Liver (tissue), 3 donors: ENCODE data around the gene C2orf76.

Source experiments
- CTCF ChIP-seq: fragments of 150-350 bp; IDR thresholded peaks from 2 replicates; pipeline ENCODE4 v1.5.1; 2017; ENCODE audit warnings: improper control_type of control experiment, low read depth, low read length; ENCODE audit not compliant: missing input control
- EGR1 ChIP-seq, 2 donors: IDR thresholded peaks; 2 replicates each; pipeline ENCODE4 v1.6.1; 2016 to 2018; ENCODE audit warnings: antibody characterized with exemption in 2 of 2, low read depth in 2 of 2
- FOXA1 ChIP-seq: IDR thresholded peaks from 2 replicates; pipeline ENCODE4 v1.6.1; 2016; ENCODE audit warnings: antibody characterized with exemption
- GABPA ChIP-seq, 2 donors: IDR thresholded peaks in 1 of 2; conservative IDR thresholded peaks in 1 of 2; 2 replicates each; pipeline ENCODE4 v1.6.1; 2016; ENCODE audit warnings: antibody characterized with exemption in 2 of 2, mild to moderate bottlenecking in 1 of 2, moderate library complexity in 1 of 2
- JUND ChIP-seq, 2 donors: IDR thresholded peaks; 2 replicates each; pipeline ENCODE4 v1.6.1; 2016; ENCODE audit warnings: antibody characterized with exemption in 2 of 2
- RAD21 ChIP-seq, 2 donors: IDR thresholded peaks; 2 replicates each; pipeline ENCODE4 v1.6.1; 2016; ENCODE audit warnings: antibody characterized with exemption in 2 of 2, mild to moderate bottlenecking in 2 of 2
- REST ChIP-seq: IDR thresholded peaks from 2 replicates; pipeline ENCODE4 v1.6.1; 2016; ENCODE audit warnings: antibody characterized with exemption, mild to moderate bottlenecking
- RXRA ChIP-seq, 2 donors: IDR thresholded peaks; 2 replicates each; pipeline ENCODE4 v1.6.1; 2017 to 2018; ENCODE audit warnings: antibody characterized with exemption in 2 of 2, mild to moderate bottlenecking in 1 of 2
- TAF1 ChIP-seq: conservative IDR thresholded peaks from 2 replicates; pipeline ENCODE4 v1.6.1; 2016; ENCODE audit warnings: antibody characterized with exemption, mild to moderate bottlenecking
- TF ChIP-seq, protein P1 (sequence below): IDR thresholded peaks from 2 replicates; pipeline ENCODE4 v1.6.1; 2016; ENCODE audit warnings: antibody characterized with exemption
- donor health status: healthy.
- donor health status: healthy.

DNA sequence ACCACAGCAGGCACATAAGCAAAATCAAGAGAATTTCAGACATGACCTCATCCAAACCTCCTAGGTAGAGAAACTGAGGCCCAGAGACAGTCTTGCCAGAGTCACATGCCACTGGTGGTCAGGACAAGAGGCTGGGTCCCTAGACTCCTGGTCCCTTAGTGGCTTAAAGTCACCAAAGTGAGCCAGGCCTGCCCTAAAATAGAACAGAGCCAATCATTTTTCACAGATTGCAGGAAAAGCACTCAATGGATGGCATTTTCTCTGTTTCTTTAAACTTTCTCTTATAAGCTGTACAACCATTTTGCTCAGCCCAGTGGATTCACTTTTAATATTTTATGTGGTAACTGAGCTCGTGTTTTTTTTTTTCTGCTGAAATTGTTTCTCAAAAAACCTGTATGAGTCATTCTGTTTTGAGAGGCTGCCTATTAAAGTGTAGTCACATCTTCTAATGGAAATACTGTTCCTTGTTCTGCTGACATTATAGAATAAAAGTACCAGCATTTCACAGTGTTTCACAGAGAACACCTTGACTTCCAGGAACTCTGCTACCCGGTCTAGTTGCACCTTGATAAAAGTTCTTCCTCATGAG, 113.4 kb downstream of the C2orf76 start:
- no peak for TF ChIP-seq FOXA1
- no peak for TF ChIP-seq CTCF
- no peak for TF ChIP-seq TAF1
- no peak for TF ChIP-seq JUND (IDR thresholded peaks at IDR 0.05)
- TF ChIP-seq REST: no peak
- no peak for TF ChIP-seq RXRA (IDR thresholded peaks at IDR 0.05)
- TF ChIP-seq EGR1 (IDR thresholded peaks at IDR 0.05; ENCODE audit: low read depth in 2 of 2): no peak
- no peak for TF ChIP-seq GABPA (IDR thresholded peaks at IDR 0.05 in 1 of 2, conservative IDR thresholded peaks at IDR 0.05 in 1 of 2)
- no peak for TF ChIP-seq RAD21 (IDR thresholded peaks at IDR 0.05)
- TF ChIP-seq, protein P1, sequence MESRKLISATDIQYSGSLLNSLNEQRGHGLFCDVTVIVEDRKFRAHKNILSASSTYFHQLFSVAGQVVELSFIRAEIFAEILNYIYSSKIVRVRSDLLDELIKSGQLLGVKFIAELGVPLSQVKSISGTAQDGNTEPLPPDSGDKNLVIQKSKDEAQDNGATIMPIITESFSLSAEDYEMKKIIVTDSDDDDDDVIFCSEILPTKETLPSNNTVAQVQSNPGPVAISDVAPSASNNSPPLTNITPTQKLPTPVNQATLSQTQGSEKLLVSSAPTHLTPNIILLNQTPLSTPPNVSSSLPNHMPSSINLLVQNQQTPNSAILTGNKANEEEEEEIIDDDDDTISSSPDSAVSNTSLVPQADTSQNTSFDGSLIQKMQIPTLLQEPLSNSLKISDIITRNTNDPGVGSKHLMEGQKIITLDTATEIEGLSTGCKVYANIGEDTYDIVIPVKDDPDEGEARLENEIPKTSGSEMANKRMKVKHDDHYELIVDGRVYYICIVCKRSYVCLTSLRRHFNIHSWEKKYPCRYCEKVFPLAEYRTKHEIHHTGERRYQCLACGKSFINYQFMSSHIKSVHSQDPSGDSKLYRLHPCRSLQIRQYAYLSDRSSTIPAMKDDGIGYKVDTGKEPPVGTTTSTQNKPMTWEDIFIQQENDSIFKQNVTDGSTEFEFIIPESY: no peak
